Measurements from ENCODE around the gene TDRD3.

DNA sequence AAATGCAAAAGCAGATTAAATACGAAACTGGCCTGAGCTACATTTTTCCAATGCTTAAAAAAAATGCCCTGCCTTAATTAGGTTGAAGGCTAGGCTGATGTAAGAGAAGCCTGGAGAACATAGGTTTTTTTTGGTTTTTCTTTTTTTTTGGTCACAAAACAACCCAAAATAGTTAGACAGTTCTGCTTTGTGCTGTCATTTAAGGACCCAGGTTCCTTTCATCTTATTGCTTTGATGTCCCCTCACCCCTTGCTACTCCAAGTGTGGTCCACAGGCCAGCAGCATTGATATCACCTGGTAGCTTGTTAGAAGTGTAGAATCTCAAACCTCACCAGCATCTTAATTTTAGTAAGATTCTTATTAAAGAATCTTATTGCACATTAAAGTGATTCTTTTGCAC lies 14.4 kb downstream of the TDRD3 start:
- TF ChIP-seq POLR2A (IDR thresholded peaks at IDR 0.05) (no peak), POLR2AphosphoS5 (IDR thresholded peaks at IDR 0.05) (no peak), EP300 (IDR thresholded peaks at IDR 0.05) (no peak)
- TF ChIP-seq, protein P1, sequence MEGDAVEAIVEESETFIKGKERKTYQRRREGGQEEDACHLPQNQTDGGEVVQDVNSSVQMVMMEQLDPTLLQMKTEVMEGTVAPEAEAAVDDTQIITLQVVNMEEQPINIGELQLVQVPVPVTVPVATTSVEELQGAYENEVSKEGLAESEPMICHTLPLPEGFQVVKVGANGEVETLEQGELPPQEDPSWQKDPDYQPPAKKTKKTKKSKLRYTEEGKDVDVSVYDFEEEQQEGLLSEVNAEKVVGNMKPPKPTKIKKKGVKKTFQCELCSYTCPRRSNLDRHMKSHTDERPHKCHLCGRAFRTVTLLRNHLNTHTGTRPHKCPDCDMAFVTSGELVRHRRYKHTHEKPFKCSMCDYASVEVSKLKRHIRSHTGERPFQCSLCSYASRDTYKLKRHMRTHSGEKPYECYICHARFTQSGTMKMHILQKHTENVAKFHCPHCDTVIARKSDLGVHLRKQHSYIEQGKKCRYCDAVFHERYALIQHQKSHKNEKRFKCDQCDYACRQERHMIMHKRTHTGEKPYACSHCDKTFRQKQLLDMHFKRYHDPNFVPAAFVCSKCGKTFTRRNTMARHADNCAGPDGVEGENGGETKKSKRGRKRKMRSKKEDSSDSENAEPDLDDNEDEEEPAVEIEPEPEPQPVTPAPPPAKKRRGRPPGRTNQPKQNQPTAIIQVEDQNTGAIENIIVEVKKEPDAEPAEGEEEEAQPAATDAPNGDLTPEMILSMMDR (IDR thresholded peaks at IDR 0.05) = no peak
